Measurements from ENCODE around the gene ZNF541. TPM values are rescaled to one million over a fixed set of nuclear protein-coding genes. Genes with fewer than 3 reads are reported as not detected.
A peak's percentile ranks its signal among the peaks of the same experiment; 100 is the strongest.

ZNF541 gene
- total RNA-seq, 1 experiment from 2014 or later = 0.07 TPM

GRCh38 chr19:47544075-47544474 lies 28.9 kb downstream of the ZNF541 start (continued):
- TF ChIP-seq, protein P1, sequence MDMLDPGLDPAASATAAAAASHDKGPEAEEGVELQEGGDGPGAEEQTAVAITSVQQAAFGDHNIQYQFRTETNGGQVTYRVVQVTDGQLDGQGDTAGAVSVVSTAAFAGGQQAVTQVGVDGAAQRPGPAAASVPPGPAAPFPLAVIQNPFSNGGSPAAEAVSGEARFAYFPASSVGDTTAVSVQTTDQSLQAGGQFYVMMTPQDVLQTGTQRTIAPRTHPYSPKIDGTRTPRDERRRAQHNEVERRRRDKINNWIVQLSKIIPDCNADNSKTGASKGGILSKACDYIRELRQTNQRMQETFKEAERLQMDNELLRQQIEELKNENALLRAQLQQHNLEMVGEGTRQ (CRISPR knock-in tag; IDR thresholded peaks at IDR 0.05) = no peak
- no peak for TF ChIP-seq ZNF263 (CRISPR knock-in tag; IDR thresholded peaks at IDR 0.05; ENCODE audit: low read depth)

DNA sequence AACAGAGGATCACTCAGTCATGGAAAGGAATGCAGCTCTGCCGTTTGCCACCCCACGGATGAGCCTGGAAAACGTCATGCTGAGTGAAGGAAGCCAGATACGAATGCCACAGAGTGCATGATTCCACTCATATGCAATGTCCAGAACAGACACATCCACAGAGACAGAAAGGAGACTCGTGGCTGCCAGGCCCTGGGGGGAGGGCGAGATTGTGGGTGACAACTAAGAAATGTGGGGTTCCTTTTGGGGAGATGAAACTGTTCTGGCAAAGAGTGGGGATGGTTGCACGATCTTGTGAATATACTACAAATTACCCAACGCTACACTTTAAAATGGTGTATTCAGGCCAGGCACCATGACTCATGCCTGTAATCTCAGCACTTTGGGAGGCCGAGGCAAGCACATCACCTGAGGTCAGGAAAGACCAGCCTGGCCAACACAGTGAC lies 30.9 kb downstream of the ZNF541 start:
- ChIA-PET POLR2A (no interaction called here), CTCF (interaction anchor here (1.1 kb wide), 1 partner anchor 58 kb away, joined by 4 read pairs; the partner anchor contains the start of gene KPTN)
- Mint-ChIP-seq H3K9me3 (no peaks in the 10 kb centered on the region), H3K4me3 (no peak overlapping the region), H3K27ac (peak overlapping the region; percentile 74; the same call in 1 of the 2 replicates), H3K27me3 (ENCODE audit: low read depth) (no peaks in the 10 kb centered on the region), H3K4me1 (peaks cover 4% of the 10 kb centered on the region), H3K36me3 (no peaks in the 10 kb centered on the region)
- ATAC-seq (no peak), DNase-seq (ENCODE audit: low spot score) (no peak)
- TF ChIP-seq ZNF232 (CRISPR knock-in tag; IDR thresholded peaks at IDR 0.05) (no peak), ZNF317 (CRISPR knock-in tag; IDR thresholded peaks at IDR 0.05; ENCODE audit: borderline replicate concordance, low read depth) (no peak), HMGA2 (CRISPR knock-in tag; IDR thresholded peaks at IDR 0.05) (no peak), TEAD1 (CRISPR knock-in tag; IDR thresholded peaks at IDR 0.05) (no peak), ZBTB21 (CRISPR knock-in tag; IDR thresholded peaks at IDR 0.05; ENCODE audit: borderline replicate concordance) (no peak), IRF2 (CRISPR knock-in tag; IDR thresholded peaks at IDR 0.05; ENCODE audit: borderline replicate concordance, low read depth) (no peak), NR2C2 (CRISPR knock-in tag; IDR thresholded peaks at IDR 0.05) (no peak), FOXP1 (CRISPR knock-in tag; IDR thresholded peaks at IDR 0.05; ENCODE audit: borderline replicate concordance) (no peak), ATF1 (CRISPR knock-in tag; IDR thresholded peaks at IDR 0.05) (no peak)
- TF ChIP-seq, protein P2, sequence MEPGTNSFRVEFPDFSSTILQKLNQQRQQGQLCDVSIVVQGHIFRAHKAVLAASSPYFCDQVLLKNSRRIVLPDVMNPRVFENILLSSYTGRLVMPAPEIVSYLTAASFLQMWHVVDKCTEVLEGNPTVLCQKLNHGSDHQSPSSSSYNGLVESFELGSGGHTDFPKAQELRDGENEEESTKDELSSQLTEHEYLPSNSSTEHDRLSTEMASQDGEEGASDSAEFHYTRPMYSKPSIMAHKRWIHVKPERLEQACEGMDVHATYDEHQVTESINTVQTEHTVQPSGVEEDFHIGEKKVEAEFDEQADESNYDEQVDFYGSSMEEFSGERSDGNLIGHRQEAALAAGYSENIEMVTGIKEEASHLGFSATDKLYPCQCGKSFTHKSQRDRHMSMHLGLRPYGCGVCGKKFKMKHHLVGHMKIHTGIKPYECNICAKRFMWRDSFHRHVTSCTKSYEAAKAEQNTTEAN (CRISPR knock-in tag; IDR thresholded peaks at IDR 0.05) = no peak
- TF ChIP-seq, protein P3, sequence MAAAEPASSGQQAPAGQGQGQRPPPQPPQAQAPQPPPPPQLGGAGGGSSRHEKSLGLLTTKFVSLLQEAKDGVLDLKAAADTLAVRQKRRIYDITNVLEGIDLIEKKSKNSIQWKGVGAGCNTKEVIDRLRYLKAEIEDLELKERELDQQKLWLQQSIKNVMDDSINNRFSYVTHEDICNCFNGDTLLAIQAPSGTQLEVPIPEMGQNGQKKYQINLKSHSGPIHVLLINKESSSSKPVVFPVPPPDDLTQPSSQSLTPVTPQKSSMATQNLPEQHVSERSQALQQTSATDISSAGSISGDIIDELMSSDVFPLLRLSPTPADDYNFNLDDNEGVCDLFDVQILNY (CRISPR knock-in tag; IDR thresholded peaks at IDR 0.05) = no peak
- TF ChIP-seq, protein P4, sequence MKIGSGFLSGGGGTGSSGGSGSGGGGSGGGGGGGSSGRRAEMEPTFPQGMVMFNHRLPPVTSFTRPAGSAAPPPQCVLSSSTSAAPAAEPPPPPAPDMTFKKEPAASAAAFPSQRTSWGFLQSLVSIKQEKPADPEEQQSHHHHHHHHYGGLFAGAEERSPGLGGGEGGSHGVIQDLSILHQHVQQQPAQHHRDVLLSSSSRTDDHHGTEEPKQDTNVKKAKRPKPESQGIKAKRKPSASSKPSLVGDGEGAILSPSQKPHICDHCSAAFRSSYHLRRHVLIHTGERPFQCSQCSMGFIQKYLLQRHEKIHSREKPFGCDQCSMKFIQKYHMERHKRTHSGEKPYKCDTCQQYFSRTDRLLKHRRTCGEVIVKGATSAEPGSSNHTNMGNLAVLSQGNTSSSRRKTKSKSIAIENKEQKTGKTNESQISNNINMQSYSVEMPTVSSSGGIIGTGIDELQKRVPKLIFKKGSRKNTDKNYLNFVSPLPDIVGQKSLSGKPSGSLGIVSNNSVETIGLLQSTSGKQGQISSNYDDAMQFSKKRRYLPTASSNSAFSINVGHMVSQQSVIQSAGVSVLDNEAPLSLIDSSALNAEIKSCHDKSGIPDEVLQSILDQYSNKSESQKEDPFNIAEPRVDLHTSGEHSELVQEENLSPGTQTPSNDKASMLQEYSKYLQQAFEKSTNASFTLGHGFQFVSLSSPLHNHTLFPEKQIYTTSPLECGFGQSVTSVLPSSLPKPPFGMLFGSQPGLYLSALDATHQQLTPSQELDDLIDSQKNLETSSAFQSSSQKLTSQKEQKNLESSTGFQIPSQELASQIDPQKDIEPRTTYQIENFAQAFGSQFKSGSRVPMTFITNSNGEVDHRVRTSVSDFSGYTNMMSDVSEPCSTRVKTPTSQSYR (CRISPR knock-in tag; IDR thresholded peaks at IDR 0.05) = no peak

DNA sequence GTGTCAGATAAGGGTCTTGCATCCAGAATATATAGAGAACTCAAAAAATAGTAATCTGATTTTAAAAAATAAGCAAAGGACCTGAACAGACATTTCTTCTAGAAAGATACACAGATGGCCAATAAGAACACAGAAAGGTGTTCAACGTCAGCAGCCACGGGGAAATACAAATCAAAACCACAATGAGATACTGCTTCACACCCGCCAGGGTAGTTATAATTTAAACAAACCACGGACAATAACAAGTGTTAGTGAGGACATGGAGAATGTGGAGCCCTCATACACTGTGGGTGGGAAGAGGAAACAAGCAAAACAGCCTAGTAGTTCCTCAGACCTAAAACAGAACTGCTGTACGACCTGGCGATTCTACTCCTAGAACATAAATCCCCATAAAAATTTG lies 31.4 kb downstream of the ZNF541 start:
- H3K9me3 Mint-ChIP-seq = no peaks in the 10 kb centered on the region
- no peaks in the 10 kb centered on the region for H3K27me3 Mint-ChIP-seq (ENCODE audit: low read depth)
- H3K4me1 Mint-ChIP-seq = peaks cover 4% of the 10 kb centered on the region
- POLR2A ChIA-PET = no interaction called here
- H3K4me3 Mint-ChIP-seq = no peak overlapping the region
- H3K36me3 Mint-ChIP-seq = no peaks in the 10 kb centered on the region
- ATAC-seq (no peak), DNase-seq (ENCODE audit: low spot score) (no peak)
- CTCF ChIA-PET = interaction anchor here (1.1 kb wide), 1 partner anchor 58 kb away, joined by 4 read pairs; the partner anchor contains the start of gene KPTN
- H3K27ac Mint-ChIP-seq = no peak overlapping the region
- no peak for TF ChIP-seq E2F1 (CRISPR knock-in tag; IDR thresholded peaks at IDR 0.05)
